ENCODE data around the gene ERLIN1. TPM values are rescaled to one million over a fixed set of nuclear protein-coding genes. Genes with fewer than 3 reads are reported as not detected.
"Not testable (repeated sequence)": the region's sequence is repeated elsewhere in the genome, so short reads cannot be mapped to it uniquely, and the experiment has no call there.

Gene ERLIN1
- total and polyA plus RNA-seq, 5 experiments from 2014 or later: 5.4 to 13.0 (median 8.3) TPM

DNA sequence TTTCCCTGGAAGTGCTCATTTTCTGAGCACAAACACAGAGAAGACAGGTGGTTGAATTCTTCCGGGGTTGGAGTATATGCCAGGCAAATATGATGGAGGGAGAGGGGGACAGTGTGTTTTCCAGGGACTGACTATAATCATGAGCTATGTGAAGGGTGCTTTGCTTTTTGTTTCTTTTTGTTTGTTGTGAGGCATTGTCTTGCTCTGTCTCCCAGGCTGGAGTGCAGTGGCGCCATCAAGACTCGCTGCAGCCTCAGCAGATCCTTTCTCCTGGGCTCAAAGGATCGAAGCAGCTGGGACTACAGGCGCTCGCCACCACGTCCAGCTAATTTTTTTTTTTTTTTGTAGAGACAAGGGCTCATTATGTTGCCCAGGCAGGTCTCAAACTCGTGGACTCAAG is 56.9 kb downstream of the ERLIN1 start:
- DNase-seq (no peak), ATAC-seq (no peak)
- Mint-ChIP-seq H3K9me3 (peaks cover 0 to 5% (median 2%) of the 10 kb centered on the region in 9 donors), H3K27me3 (peaks cover 5 to 41% (median 13%) of the 10 kb centered on the region in 5 donors), H3K4me1 (peaks cover 0 to 5% (median 2%) of the 10 kb centered on the region in 4 donors), H3K4me3 (no peak overlapping the region), H3K36me3 (peaks cover 0 to 4% (median 3%) of the 10 kb centered on the region in 3 donors), H3K27ac (no peak overlapping the region)
- POLR2A ChIA-PET: no interaction called here

- H3K4me1 Mint-ChIP-seq: peaks cover 5 to 16% (median 8%) of the 10 kb centered on the region in 4 donors
- not testable (repeated sequence) for H3K9me3 Mint-ChIP-seq, ATAC-seq
Measured at GRCh38 chr10:100125335-100125734, 60.5 kb downstream of the ERLIN1 start.

GRCh38 chr10:100124097-100124496 is 61.7 kb downstream of the ERLIN1 start:
- Mint-ChIP-seq H3K9me3 (peaks cover 0 to 3% (median 0%) of the 10 kb centered on the region in 9 donors), H3K36me3 (no peaks in the 10 kb centered on the region), H3K27ac (peak overlapping the region in 1 of 10 donors; percentile 31), H3K4me3 (no peak overlapping the region), H3K4me1 (peaks cover 5 to 16% (median 8%) of the 10 kb centered on the region in 4 donors), H3K27me3 (peaks cover 1 to 23% (median 11%) of the 10 kb centered on the region in 5 donors)
- DNase-seq: no peak
- POLR2A ChIA-PET: no interaction called here
- ATAC-seq: no peak

More at GRCh38 chr10:100125335-100125734, 60.5 kb downstream of the ERLIN1 start:
- H3K36me3 Mint-ChIP-seq, H3K27ac Mint-ChIP-seq, POLR2A ChIA-PET, H3K4me3 Mint-ChIP-seq, DNase-seq: not testable (repeated sequence)
- peaks cover 1 to 26% (median 10%) of the 10 kb centered on the region in 5 donors for H3K27me3 Mint-ChIP-seq

DNA sequence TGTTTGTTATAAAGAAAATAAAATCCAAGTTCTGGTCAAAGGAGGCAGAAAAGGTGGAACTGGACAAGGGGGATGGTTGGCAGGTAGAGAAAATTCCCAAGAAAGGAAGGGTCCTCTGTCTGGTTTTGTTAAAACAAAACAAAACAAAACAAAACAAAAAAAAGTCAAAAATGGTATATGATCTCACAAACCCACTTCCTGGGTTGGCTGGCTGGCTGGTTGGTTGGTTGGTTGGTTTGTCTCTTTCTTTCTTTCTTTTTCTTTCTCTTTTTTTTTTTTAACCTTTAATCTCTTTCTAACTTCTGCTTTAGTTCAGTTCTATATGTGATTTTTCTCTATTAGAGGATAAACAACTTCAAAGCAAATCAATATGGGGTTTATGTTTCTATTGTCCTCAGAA is 63.0 kb downstream of the ERLIN1 start:
- DNase-seq (peak in 1 of 10 donors; percentile 2), ATAC-seq (no peak)
- H3K4me1 Mint-ChIP-seq: peaks cover 5 to 16% (median 8%) of the 10 kb centered on the region in 4 donors
- POLR2A ChIA-PET: no interaction called here
- H3K36me3 Mint-ChIP-seq: no peaks in the 10 kb centered on the region
- peak overlapping the region in 1 of 10 donors; percentile 14 for H3K4me3 Mint-ChIP-seq
- H3K27me3 Mint-ChIP-seq: peaks cover 1 to 16% (median 9%) of the 10 kb centered on the region in 5 donors
- peak overlapping the region in 2 of 10 donors; percentile 26 to 67 for H3K27ac Mint-ChIP-seq
- peaks cover 0 to 6% (median 0%) of the 10 kb centered on the region in 9 donors for H3K9me3 Mint-ChIP-seq

- DNase-seq (no peak), ATAC-seq (no peak)
- Mint-ChIP-seq H3K36me3 (no peaks in the 10 kb centered on the region), H3K4me1 (peaks cover 5 to 16% (median 8%) of the 10 kb centered on the region in 4 donors), H3K9me3 (peaks cover 0 to 6% (median 0%) of the 10 kb centered on the region in 9 donors), H3K4me3 (no peak overlapping the region), H3K27me3 (peaks cover 0 to 28% (median 21%) of the 10 kb centered on the region in 5 donors), H3K27ac (no peak overlapping the region)
- POLR2A ChIA-PET: no interaction called here
Measured at GRCh38 chr10:100120550-100120949, 65.3 kb downstream of the ERLIN1 start.

- DNase-seq: no peak
- POLR2A ChIA-PET: no interaction called here
- Mint-ChIP-seq H3K9me3 (peaks cover 0 to 6% (median 0%) of the 10 kb centered on the region in 9 donors), H3K36me3 (no peaks in the 10 kb centered on the region), H3K27ac (no peak overlapping the region), H3K4me1 (peaks cover 5 to 16% (median 8%) of the 10 kb centered on the region in 4 donors), H3K4me3 (no peak overlapping the region), H3K27me3 (peaks cover under 1 to 37% (median 23%) of the 10 kb centered on the region in 5 donors)
- no peak for ATAC-seq
Measured at GRCh38 chr10:100119726-100120125, 66.1 kb downstream of the ERLIN1 start.

- Mint-ChIP-seq H3K4me1 (no peaks in the 10 kb centered on the region), H3K4me3 (no peak overlapping the region)
- POLR2A ChIA-PET: no interaction called here
Measured at GRCh38 chr10:100114976-100115770, 70.7 kb downstream of the ERLIN1 start.

GRCh38 chr10:100114460-100114859 is 71.4 kb downstream of the ERLIN1 start:
- peaks cover 0 to 4% (median 0%) of the 10 kb centered on the region in 3 donors for H3K36me3 Mint-ChIP-seq
- no peak for DNase-seq

More at GRCh38 chr10:100114976-100115770, 70.7 kb downstream of the ERLIN1 start:
- no peak for DNase-seq
- H3K27me3 Mint-ChIP-seq: peaks cover 6 to 47% (median 29%) of the 10 kb centered on the region in 5 donors
- peaks cover 0 to 4% (median 0%) of the 10 kb centered on the region in 3 donors for H3K36me3 Mint-ChIP-seq
- ATAC-seq: no peak
- H3K9me3 Mint-ChIP-seq: peaks cover 0 to 6% (median 0%) of the 10 kb centered on the region in 9 donors
- peak overlapping the region in 1 of 10 donors; percentile 77 for H3K27ac Mint-ChIP-seq

DNA sequence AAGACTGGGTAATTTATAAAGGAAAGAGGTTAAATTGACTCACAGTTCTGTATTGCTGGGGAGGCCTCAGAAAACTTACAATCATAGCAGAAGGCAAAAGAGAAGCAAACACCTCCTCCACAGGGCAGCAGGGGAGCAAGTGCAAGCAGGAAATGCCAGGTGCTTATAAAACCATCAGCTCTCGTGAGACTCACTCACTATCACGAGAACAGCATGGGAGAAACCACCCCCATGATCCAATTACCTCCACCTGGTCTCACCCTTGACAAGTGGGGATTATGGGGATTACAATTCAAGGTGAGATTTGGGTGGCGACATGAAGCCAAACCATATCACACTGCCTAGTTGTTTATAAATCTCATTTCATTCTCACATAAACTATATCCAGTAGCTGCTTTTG is 76.2 kb downstream of the ERLIN1 start:
- Mint-ChIP-seq H3K9me3 (peaks cover 0 to 2% (median 0%) of the 10 kb centered on the region in 9 donors), H3K27ac (peak overlapping the region in 1 of 10 donors; percentile 65), H3K36me3 (peaks cover 0 to 4% (median 0%) of the 10 kb centered on the region in 3 donors), H3K4me3 (no peak overlapping the region), H3K4me1 (no peaks in the 10 kb centered on the region), H3K27me3 (peaks cover 6 to 20% (median 17%) of the 10 kb centered on the region in 5 donors)
- no peak for ATAC-seq
- POLR2A ChIA-PET: no interaction called here
- DNase-seq: no peak

More at GRCh38 chr10:100114460-100114859, 71.4 kb downstream of the ERLIN1 start:
- peaks cover 6 to 47% (median 29%) of the 10 kb centered on the region in 5 donors for H3K27me3 Mint-ChIP-seq
- no peak overlapping the region for H3K27ac Mint-ChIP-seq
- ATAC-seq: no peak
- POLR2A ChIA-PET: no interaction called here
- H3K9me3 Mint-ChIP-seq: peaks cover 0 to 6% (median 0%) of the 10 kb centered on the region in 9 donors
- H3K4me3 Mint-ChIP-seq: no peak overlapping the region
- H3K4me1 Mint-ChIP-seq: no peaks in the 10 kb centered on the region

DNA sequence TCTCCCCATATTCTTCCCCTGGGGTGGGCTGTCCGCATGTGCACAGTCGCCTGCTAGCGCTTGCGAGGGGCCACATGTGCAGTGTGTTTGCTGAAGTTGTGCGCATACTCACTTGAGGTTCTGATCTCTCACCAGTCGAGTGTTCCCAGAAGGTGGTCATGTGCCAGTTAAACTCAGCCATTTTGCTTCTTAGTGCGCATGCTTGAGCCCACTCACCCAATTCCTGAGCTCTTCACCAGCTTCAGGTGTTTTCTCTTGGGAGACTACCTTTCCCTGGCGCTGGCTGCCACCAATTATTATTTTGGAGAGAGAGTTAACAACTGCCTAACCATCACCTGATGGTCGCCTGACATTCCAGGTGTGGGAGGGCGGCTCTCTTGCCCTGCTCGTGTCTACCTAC is 79.0 kb downstream of the ERLIN1 start:
- POLR2A ChIA-PET: no interaction called here
- Mint-ChIP-seq H3K9me3 (peaks cover 0 to 9% (median 0%) of the 10 kb centered on the region in 9 donors), H3K4me3 (no peak overlapping the region), H3K36me3 (peaks cover 0 to 9% (median 0%) of the 10 kb centered on the region in 3 donors), H3K27me3 (peaks cover 11 to 26% (median 19%) of the 10 kb centered on the region in 5 donors), H3K4me1 (no peaks in the 10 kb centered on the region), H3K27ac (peak overlapping the region in 1 of 10 donors; percentile 29)
- DNase-seq (no peak), ATAC-seq (no peak)

GRCh38 chr10:100104300-100104699 is 81.5 kb downstream of the ERLIN1 start:
- Mint-ChIP-seq H3K36me3 (peaks cover 0 to 9% (median 0%) of the 10 kb centered on the region in 3 donors), H3K4me3 (no peak overlapping the region), H3K4me1 (no peaks in the 10 kb centered on the region), H3K9me3 (peaks cover 0 to 9% (median 0%) of the 10 kb centered on the region in 9 donors), H3K27me3 (peaks cover 21 to 43% (median 28%) of the 10 kb centered on the region in 5 donors), H3K27ac (no peak overlapping the region)
- POLR2A ChIA-PET: no interaction called here
- DNase-seq (no peak), ATAC-seq (no peak)

DNA sequence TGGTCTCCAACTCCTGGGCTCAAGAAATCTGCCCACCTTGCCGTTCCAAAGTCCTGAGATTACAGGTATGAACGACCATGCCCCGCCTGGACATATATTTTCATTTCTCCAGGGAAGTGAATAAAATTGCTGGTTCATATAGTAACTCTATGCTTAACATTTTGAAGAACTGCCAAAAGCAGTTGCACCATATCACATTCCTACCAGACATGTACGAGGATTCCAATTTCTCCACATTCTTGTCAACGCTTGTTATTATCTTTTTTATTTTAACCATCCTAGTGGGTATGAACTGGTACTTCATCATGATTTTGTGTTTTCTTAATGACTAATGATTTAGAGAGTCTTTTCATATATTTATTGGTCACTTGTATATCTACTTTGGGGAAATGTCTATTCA is 82.2 kb downstream of the ERLIN1 start:
- ATAC-seq (no peak), DNase-seq (no peak)
- H3K27ac Mint-ChIP-seq: no peak overlapping the region
- POLR2A ChIA-PET: no interaction called here
- no peaks in the 10 kb centered on the region for H3K4me1 Mint-ChIP-seq
- H3K27me3 Mint-ChIP-seq: peaks cover 21 to 43% (median 28%) of the 10 kb centered on the region in 5 donors
- H3K9me3 Mint-ChIP-seq: peaks cover 0 to 9% (median 0%) of the 10 kb centered on the region in 9 donors
- H3K4me3 Mint-ChIP-seq: no peak overlapping the region
- H3K36me3 Mint-ChIP-seq: peaks cover 0 to 9% (median 0%) of the 10 kb centered on the region in 3 donors

All from naive thymus-derived CD8-positive, alpha-beta T cell (primary cell).